Measurements from ENCODE around the gene PMP22. TPM values are rescaled to one million over a fixed set of nuclear protein-coding genes. Genes with fewer than 3 reads are reported as not detected.

PMP22 gene
- polyA plus RNA-seq, 1 donor (not counting 4 experiments of a cell fraction or from before 2014, with no cell fraction given) = 7.9 TPM

DNA sequence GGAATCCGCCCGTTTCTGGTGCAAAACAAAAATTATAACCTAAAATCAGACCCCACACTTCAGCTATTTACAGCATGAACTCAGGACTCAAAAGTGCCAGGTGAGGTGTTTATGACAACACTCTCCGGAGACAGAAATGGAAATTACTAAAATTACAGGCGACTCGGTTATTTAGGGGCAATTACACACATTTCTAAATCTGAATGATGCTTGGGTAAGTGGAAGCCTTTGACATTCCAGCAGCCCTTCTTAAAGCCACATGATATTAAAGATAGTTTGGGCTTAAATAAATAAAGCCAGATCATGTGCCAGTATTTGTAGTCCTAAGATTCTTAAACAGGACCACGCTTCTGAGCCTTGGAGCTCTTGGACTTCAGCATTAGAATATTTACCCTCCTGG lies 36.7 kb upstream of the PMP22 start:
- Histone ChIP-seq H3K4me2 (ENCODE audit: control insufficient read depth, extremely low read depth, insufficient read depth, low read depth, low read length) (no peak overlapping the region), H4K20me1 (ENCODE audit: control insufficient read depth, extremely low read depth, insufficient read depth, low read length) (no peaks in the 10 kb centered on the region), H3K27ac (ENCODE audit: control insufficient read depth, insufficient read depth, low read length) (no peak overlapping the region), H3K9me3 (ENCODE audit: control insufficient read depth, low read depth, low read length) (no peaks in the 10 kb centered on the region), H3K79me2 (ENCODE audit: control insufficient read depth, insufficient read depth, low read length) (no peaks in the 10 kb centered on the region), H3K4me3 (ENCODE audit: control insufficient read depth in 2 of 3, extremely low read depth in 1 of 3, insufficient read depth in 2 of 3, low read depth in 1 of 3, low read length in 3 of 3) (no peak overlapping the region), H3K9ac (ENCODE audit: control insufficient read depth, extremely low read depth, insufficient read depth, low read length) (no peak overlapping the region), H3K27me3 (ENCODE audit: control insufficient read depth, extremely low read depth, insufficient read depth, low read length) (peaks cover 3% of the 10 kb centered on the region), H3K4me1 (ENCODE audit: control insufficient read depth, extremely low read depth, insufficient read depth, low read length) (no peaks in the 10 kb centered on the region), H2AFZ (ENCODE audit: control insufficient read depth, low read length) (no peak overlapping the region), H3K36me3 (ENCODE audit: control insufficient read depth in 2 of 2, extremely low read depth in 1 of 2, insufficient read depth in 2 of 2, low read length in 2 of 2) (no peaks in the 10 kb centered on the region), H3K9me1 (ENCODE audit: control insufficient read depth, extremely low read depth, insufficient read depth, low read length) (no peaks in the 10 kb centered on the region)
- no peak for TF ChIP-seq EZH2 (IDR thresholded peaks at IDR 0.05; ENCODE audit: low read length)
- TF ChIP-seq, protein P1, sequence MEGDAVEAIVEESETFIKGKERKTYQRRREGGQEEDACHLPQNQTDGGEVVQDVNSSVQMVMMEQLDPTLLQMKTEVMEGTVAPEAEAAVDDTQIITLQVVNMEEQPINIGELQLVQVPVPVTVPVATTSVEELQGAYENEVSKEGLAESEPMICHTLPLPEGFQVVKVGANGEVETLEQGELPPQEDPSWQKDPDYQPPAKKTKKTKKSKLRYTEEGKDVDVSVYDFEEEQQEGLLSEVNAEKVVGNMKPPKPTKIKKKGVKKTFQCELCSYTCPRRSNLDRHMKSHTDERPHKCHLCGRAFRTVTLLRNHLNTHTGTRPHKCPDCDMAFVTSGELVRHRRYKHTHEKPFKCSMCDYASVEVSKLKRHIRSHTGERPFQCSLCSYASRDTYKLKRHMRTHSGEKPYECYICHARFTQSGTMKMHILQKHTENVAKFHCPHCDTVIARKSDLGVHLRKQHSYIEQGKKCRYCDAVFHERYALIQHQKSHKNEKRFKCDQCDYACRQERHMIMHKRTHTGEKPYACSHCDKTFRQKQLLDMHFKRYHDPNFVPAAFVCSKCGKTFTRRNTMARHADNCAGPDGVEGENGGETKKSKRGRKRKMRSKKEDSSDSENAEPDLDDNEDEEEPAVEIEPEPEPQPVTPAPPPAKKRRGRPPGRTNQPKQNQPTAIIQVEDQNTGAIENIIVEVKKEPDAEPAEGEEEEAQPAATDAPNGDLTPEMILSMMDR (optimal IDR thresholded peaks at IDR 0.05 in 1 of 3, IDR thresholded peaks at IDR 0.05 in 1 of 3, conservative IDR thresholded peaks at IDR 0.05 in 1 of 3; ENCODE audit: extremely low read depth in 1 of 3, insufficient read depth in 2 of 3, low read length in 3 of 3) = no peak
- dilution Hi-C loops (cut with MboI; ENCODE audit: extremely low pct_ligation_motif_present, low sequenced_read_pairs) = no loop called here
- FAIRE-seq (no peak), DNase-seq (ENCODE audit: low read depth, low spot score) (no peak)

DNA sequence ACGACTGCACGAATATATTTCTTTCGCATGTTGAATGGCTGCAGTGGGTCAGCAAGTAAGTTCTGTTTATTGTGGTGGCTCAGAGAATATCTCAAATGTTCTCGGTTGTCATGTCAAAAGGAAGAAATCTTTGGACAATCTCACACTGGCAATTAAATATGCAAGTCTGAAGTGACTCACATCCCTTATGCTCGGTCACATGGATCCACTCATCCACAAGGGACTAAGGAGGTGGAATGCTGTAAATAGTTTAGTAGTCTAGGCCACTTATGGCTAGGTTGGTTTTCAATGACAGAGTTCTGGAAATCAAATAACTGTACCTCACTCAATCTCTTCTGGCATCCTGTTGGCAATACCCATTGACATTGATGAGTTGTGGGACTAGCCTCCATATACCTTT lies 33.0 kb upstream of the PMP22 start:
- H3K27me3 ChIP-seq (ENCODE audit: control insufficient read depth, extremely low read depth, insufficient read depth, low read length) = no peaks in the 10 kb centered on the region
- H3K36me3 ChIP-seq (ENCODE audit: control insufficient read depth in 2 of 2, extremely low read depth in 1 of 2, insufficient read depth in 2 of 2, low read length in 2 of 2) = no peaks in the 10 kb centered on the region
- H3K9ac ChIP-seq (ENCODE audit: control insufficient read depth, extremely low read depth, insufficient read depth, low read length) = no peak overlapping the region
- no peaks in the 10 kb centered on the region for H3K9me1 ChIP-seq (ENCODE audit: control insufficient read depth, extremely low read depth, insufficient read depth, low read length)
- no peak overlapping the region for H3K27ac ChIP-seq (ENCODE audit: control insufficient read depth, insufficient read depth, low read length)
- H3K4me1 ChIP-seq (ENCODE audit: control insufficient read depth, extremely low read depth, insufficient read depth, low read length) = no peaks in the 10 kb centered on the region
- no peak overlapping the region for H3K4me2 ChIP-seq (ENCODE audit: control insufficient read depth, extremely low read depth, insufficient read depth, low read depth, low read length)
- FAIRE-seq (no peak), DNase-seq (ENCODE audit: low read depth, low spot score) (no peak)
- H3K9me3 ChIP-seq (ENCODE audit: control insufficient read depth, low read depth, low read length) = no peaks in the 10 kb centered on the region
- no peak overlapping the region for H2AFZ ChIP-seq (ENCODE audit: control insufficient read depth, low read length)
- TF ChIP-seq, protein P1 (optimal IDR thresholded peaks at IDR 0.05 in 1 of 3, IDR thresholded peaks at IDR 0.05 in 1 of 3, conservative IDR thresholded peaks at IDR 0.05 in 1 of 3; ENCODE audit: extremely low read depth in 1 of 3, insufficient read depth in 2 of 3, low read length in 3 of 3) = no peak
- no peak for TF ChIP-seq EZH2 (IDR thresholded peaks at IDR 0.05; ENCODE audit: low read length)
- dilution Hi-C loops (cut with MboI; ENCODE audit: extremely low pct_ligation_motif_present, low sequenced_read_pairs) = no loop called here
- no peaks in the 10 kb centered on the region for H3K79me2 ChIP-seq (ENCODE audit: control insufficient read depth, insufficient read depth, low read length)
- no peaks in the 10 kb centered on the region for H4K20me1 ChIP-seq (ENCODE audit: control insufficient read depth, extremely low read depth, insufficient read depth, low read length)
- H3K4me3 ChIP-seq (ENCODE audit: control insufficient read depth in 2 of 3, extremely low read depth in 1 of 3, insufficient read depth in 2 of 3, low read depth in 1 of 3, low read length in 3 of 3) = no peak overlapping the region
